ENCODE data around the gene HEMGN.
A peak's percentile ranks its signal among the peaks of the same experiment; 100 is the strongest.

HEMGN gene

DNA sequence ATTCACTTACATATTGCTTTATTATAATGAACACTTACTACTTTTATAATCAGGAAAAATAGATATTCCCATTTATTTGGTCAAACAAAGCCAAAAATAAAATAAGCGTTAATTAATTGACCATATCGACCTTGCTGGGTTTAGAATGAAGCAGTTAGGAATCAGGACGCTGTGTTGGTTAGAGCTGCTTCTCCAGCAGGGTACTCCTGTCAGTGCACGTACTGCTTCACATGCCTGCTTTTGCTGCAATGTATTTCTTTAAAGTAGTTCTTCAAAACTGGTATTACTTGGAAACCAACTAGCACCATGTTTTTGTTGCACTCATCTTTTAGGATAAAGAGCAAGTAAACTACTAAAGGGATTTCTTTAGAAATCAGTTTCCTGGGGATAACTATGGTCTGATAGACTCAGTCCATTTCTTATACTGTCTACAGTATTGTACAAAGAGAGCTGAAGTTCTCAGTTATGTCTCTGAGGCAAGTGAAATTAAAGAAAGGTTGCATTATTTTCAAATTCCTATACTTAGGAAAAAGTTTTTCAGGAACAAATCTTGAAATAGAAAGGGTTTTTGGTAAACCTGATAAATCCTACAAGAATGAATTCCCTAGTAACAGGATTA is 8.9 kb downstream of the HEMGN start:
- no peaks in the 10 kb centered on the region for H3K9me3 ChIP-seq (ENCODE audit: control insufficient read depth, insufficient read depth, low read depth, low read length)
- H3K4me1 ChIP-seq (ENCODE audit: control insufficient read depth, insufficient read depth, low read length): no peaks in the 10 kb centered on the region
- no peak overlapping the region for H3K27ac ChIP-seq (ENCODE audit: low read depth, low read length)
- no peaks in the 10 kb centered on the region for H3K36me3 ChIP-seq (ENCODE audit: control insufficient read depth, insufficient read depth, low read length)
- no peak overlapping the region for H3K4me3 ChIP-seq (ENCODE audit: low read depth, low read length)
- H3K27me3 ChIP-seq (ENCODE audit: control insufficient read depth, insufficient read depth, low read length): peaks cover 77% of the 10 kb centered on the region
- no peak overlapping the region for H3K9ac ChIP-seq (ENCODE audit: low read length)

DNA sequence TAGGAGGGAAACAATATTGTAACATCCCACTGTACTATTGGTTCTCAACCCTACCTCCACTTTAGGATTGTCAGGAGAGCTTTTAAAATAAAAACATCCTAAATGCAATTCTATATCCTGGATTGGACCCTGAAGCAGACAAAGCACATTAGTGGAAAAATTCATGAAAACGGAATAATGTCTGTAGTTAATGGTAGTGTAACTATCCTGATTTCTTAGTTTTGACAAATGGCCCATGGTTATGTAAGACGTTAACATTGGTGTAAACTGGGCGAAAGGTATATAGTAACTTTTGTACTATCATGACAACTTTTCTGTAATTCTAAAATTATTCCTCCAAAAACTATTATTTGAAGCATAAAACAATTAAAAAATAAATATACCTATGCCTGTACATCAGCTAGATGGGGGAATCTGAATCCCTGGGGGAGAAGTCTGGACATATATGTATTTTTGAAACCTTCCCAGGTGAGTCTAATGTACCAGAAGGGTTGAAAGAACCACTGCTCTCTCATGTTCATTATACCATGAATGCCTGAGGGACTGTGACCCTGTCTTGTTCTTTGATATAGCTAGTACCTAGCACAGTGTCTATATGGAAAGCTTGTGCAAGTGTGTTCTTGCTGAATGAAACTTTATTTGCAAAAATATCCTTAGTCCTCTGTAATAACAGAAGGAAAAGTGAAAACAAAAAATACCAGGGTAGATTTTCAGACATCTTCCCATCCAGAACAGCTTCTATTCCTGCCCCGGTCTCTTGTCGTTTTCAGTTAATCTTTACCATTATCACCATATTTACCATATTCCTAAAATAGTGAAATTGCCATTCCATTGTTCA is 12.3 kb downstream of the HEMGN start:
- Histone ChIP-seq H3K9ac (ENCODE audit: low read length) (no peak overlapping the region), H3K27ac (ENCODE audit: low read depth, low read length) (no peak overlapping the region), H3K9me3 (ENCODE audit: control insufficient read depth, insufficient read depth, low read depth, low read length) (no peaks in the 10 kb centered on the region), H3K36me3 (ENCODE audit: control insufficient read depth, insufficient read depth, low read length) (no peaks in the 10 kb centered on the region), H3K4me1 (ENCODE audit: control insufficient read depth, insufficient read depth, low read length) (no peaks in the 10 kb centered on the region), H3K27me3 (ENCODE audit: control insufficient read depth, insufficient read depth, low read length) (peaks cover 57% of the 10 kb centered on the region), H3K4me3 (ENCODE audit: low read depth, low read length) (no peak overlapping the region)

DNA sequence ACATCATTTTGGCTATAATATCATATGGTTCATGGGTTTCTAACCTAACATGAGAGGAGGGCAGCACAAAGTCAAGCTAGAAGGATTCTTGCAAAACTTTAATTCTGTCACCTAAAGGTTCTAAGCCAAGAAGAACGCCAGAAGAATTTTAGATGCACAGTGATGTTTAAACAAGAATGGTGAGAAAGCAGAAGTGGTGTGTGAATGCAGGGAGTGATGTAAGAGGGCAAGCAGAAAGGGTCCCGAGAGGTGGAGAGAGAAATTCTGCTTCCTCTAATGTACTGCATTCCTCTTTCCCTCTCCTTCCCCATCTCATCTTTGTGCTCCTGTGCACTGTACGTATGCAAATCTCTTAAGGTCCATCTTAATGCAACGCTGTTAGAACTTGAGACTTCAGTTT is 13.6 kb downstream of the HEMGN start:
- H3K4me3 ChIP-seq (ENCODE audit: low read depth, low read length): no peak overlapping the region
- H3K27ac ChIP-seq (ENCODE audit: low read depth, low read length): no peak overlapping the region
- no peaks in the 10 kb centered on the region for H3K9me3 ChIP-seq (ENCODE audit: control insufficient read depth, insufficient read depth, low read depth, low read length)
- H3K9ac ChIP-seq (ENCODE audit: low read length): no peak overlapping the region
- H3K4me1 ChIP-seq (ENCODE audit: control insufficient read depth, insufficient read depth, low read length): no peaks in the 10 kb centered on the region
- H3K27me3 ChIP-seq (ENCODE audit: control insufficient read depth, insufficient read depth, low read length): peaks cover 44% of the 10 kb centered on the region
- H3K36me3 ChIP-seq (ENCODE audit: control insufficient read depth, insufficient read depth, low read length): no peaks in the 10 kb centered on the region

- Histone ChIP-seq H3K36me3 (ENCODE audit: control insufficient read depth, insufficient read depth, low read length) (no peaks in the 10 kb centered on the region), H3K9ac (ENCODE audit: low read length) (no peak overlapping the region), H3K4me3 (ENCODE audit: low read depth, low read length) (peak overlapping the region; percentile 74; the same call in 1 of the 2 replicates), H3K9me3 (ENCODE audit: control insufficient read depth, insufficient read depth, low read depth, low read length) (no peaks in the 10 kb centered on the region), H3K27me3 (ENCODE audit: control insufficient read depth, insufficient read depth, low read length) (peaks cover 36% of the 10 kb centered on the region), H3K27ac (ENCODE audit: low read depth, low read length) (no peak overlapping the region), H3K4me1 (ENCODE audit: control insufficient read depth, insufficient read depth, low read length) (no peaks in the 10 kb centered on the region)
Observed at GRCh38 chr9:97923529-97924108, 14.4 kb downstream of the HEMGN start.

GRCh38 chr9:97921959-97922724 is 15.8 kb downstream of the HEMGN start, which contains the start of gene TRMO:
TSS of gene TRMO (minus strand) at chr9:97922500. CDS start at chr9:97922493, 7 bp downstream.
- H3K9me3 ChIP-seq (ENCODE audit: control insufficient read depth, insufficient read depth, low read depth, low read length): no peaks in the 10 kb centered on the region
- no peaks in the 10 kb centered on the region for H3K4me1 ChIP-seq (ENCODE audit: control insufficient read depth, insufficient read depth, low read length)
- peak within 1 kb of the TSS; percentile 72 for H3K27ac ChIP-seq (ENCODE audit: low read depth, low read length)
- H3K9ac ChIP-seq (ENCODE audit: low read length): peak within 1 kb of the TSS; percentile 93
- H3K27me3 ChIP-seq (ENCODE audit: control insufficient read depth, insufficient read depth, low read length): peaks cover 29% of the 10 kb centered on the region
- no peaks in the 10 kb centered on the region for H3K36me3 ChIP-seq (ENCODE audit: control insufficient read depth, insufficient read depth, low read length)
- peak within 1 kb of the TSS; percentile 74 for H3K4me3 ChIP-seq (ENCODE audit: low read depth, low read length)

- Histone ChIP-seq H3K4me1 (ENCODE audit: control insufficient read depth, insufficient read depth, low read length) (no peaks in the 10 kb centered on the region), H3K27ac (ENCODE audit: low read depth, low read length) (no peak overlapping the region), H3K9ac (ENCODE audit: low read length) (no peak overlapping the region), H3K27me3 (ENCODE audit: control insufficient read depth, insufficient read depth, low read length) (peaks cover 6% of the 10 kb centered on the region), H3K9me3 (ENCODE audit: control insufficient read depth, insufficient read depth, low read depth, low read length) (no peaks in the 10 kb centered on the region), H3K36me3 (ENCODE audit: control insufficient read depth, insufficient read depth, low read length) (peaks cover 3% of the 10 kb centered on the region), H3K4me3 (ENCODE audit: low read depth, low read length) (no peak overlapping the region)
Observed at GRCh38 chr9:97919217-97919813, 18.7 kb downstream of the HEMGN start.

- no peaks in the 10 kb centered on the region for H3K9me3 ChIP-seq (ENCODE audit: control insufficient read depth, insufficient read depth, low read depth, low read length)
- no peak overlapping the region for H3K9ac ChIP-seq (ENCODE audit: low read length)
- H3K36me3 ChIP-seq (ENCODE audit: control insufficient read depth, insufficient read depth, low read length): peaks cover 3% of the 10 kb centered on the region
- no peak overlapping the region for H3K4me3 ChIP-seq (ENCODE audit: low read depth, low read length)
- H3K4me1 ChIP-seq (ENCODE audit: control insufficient read depth, insufficient read depth, low read length): no peaks in the 10 kb centered on the region
- no peaks in the 10 kb centered on the region for H3K27me3 ChIP-seq (ENCODE audit: control insufficient read depth, insufficient read depth, low read length)
- no peak overlapping the region for H3K27ac ChIP-seq (ENCODE audit: low read depth, low read length)
Observed at GRCh38 chr9:97918611-97919010, 19.4 kb downstream of the HEMGN start.

- H3K9me3 ChIP-seq (ENCODE audit: control insufficient read depth, insufficient read depth, low read depth, low read length): no peaks in the 10 kb centered on the region
- H3K27me3 ChIP-seq (ENCODE audit: control insufficient read depth, insufficient read depth, low read length): no peaks in the 10 kb centered on the region
- no peak overlapping the region for H3K27ac ChIP-seq (ENCODE audit: low read depth, low read length)
- no peak overlapping the region for H3K9ac ChIP-seq (ENCODE audit: low read length)
- H3K4me1 ChIP-seq (ENCODE audit: control insufficient read depth, insufficient read depth, low read length): no peaks in the 10 kb centered on the region
- H3K36me3 ChIP-seq (ENCODE audit: control insufficient read depth, insufficient read depth, low read length): peaks cover 40% of the 10 kb centered on the region
- no peak overlapping the region for H3K4me3 ChIP-seq (ENCODE audit: low read depth, low read length)
Observed at GRCh38 chr9:97911970-97912369, 26.0 kb downstream of the HEMGN start.

DNA sequence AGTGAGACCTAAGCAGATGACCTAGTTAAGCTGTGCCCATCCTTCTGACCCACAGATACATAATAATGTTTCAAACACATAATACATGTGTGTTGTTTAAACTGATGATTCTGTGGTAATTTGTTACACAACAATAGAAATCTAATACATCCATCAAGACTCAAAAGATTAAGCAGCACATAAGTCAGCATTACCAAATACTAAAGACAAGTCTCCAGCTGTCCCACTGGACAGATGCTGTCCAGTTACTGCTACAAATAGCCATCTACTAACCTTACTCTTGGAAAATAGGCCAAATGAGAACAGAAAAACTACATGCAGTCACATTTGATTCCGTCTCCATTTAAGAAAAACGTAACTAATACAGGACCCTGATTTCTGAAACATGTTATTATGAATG is 26.4 kb downstream of the HEMGN start:
- H3K36me3 ChIP-seq (ENCODE audit: control insufficient read depth, insufficient read depth, low read length): peaks cover 40% of the 10 kb centered on the region
- no peak overlapping the region for H3K9ac ChIP-seq (ENCODE audit: low read length)
- no peaks in the 10 kb centered on the region for H3K4me1 ChIP-seq (ENCODE audit: control insufficient read depth, insufficient read depth, low read length)
- no peaks in the 10 kb centered on the region for H3K27me3 ChIP-seq (ENCODE audit: control insufficient read depth, insufficient read depth, low read length)
- H3K9me3 ChIP-seq (ENCODE audit: control insufficient read depth, insufficient read depth, low read depth, low read length): no peaks in the 10 kb centered on the region
- H3K27ac ChIP-seq (ENCODE audit: low read depth, low read length): no peak overlapping the region
- no peak overlapping the region for H3K4me3 ChIP-seq (ENCODE audit: low read depth, low read length)

DNA sequence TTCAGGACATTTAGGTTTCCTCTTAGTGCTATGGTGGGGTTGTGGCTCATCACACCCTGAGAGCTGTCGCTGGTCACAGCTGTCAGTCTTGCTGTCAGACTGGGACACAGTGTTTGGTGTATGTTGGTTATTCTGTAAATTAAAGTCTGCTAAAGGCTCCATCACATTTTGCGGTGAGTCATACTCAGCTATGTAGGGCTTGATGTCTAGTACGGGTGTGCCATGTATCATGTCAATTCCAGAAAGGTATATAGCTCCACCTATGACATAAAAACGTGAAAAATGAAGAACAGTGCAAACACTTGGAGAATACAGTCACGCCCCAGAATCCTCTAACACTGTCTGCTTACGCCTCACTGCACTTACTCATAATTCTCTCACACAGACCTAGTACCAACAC is 27.6 kb downstream of the HEMGN start:
- H3K9ac ChIP-seq (ENCODE audit: low read length): no peak overlapping the region
- peaks cover 36% of the 10 kb centered on the region for H3K36me3 ChIP-seq (ENCODE audit: control insufficient read depth, insufficient read depth, low read length)
- no peaks in the 10 kb centered on the region for H3K4me1 ChIP-seq (ENCODE audit: control insufficient read depth, insufficient read depth, low read length)
- no peaks in the 10 kb centered on the region for H3K9me3 ChIP-seq (ENCODE audit: control insufficient read depth, insufficient read depth, low read depth, low read length)
- no peak overlapping the region for H3K27ac ChIP-seq (ENCODE audit: low read depth, low read length)
- H3K27me3 ChIP-seq (ENCODE audit: control insufficient read depth, insufficient read depth, low read length): no peaks in the 10 kb centered on the region
- no peak overlapping the region for H3K4me3 ChIP-seq (ENCODE audit: low read depth, low read length)

Measured in HUES6 (cell line).